Memory B cell (primary cell): Measurements from ENCODE around the gene PHYH.
"Not testable (repeated sequence)": the region's sequence is repeated elsewhere in the genome, so short reads cannot be mapped to it uniquely, and the experiment has no call there.

Experiments
- ATAC-seq: fragments of 150-1000 bp; cut with Tn5 transposase; 2 replicates; pipeline ENCODE4 v1.10.0; 2021; ENCODE audit warnings: low read depth, mild to moderate bottlenecking, moderate library complexity
- DNase-seq, 2 donors: peaks; one replicate each; pipeline ENCODE4 v3.0.0; 2022; ENCODE audit warnings: low spot score in 2 of 2
- H3K27ac Mint-ChIP-seq: one replicate; pipeline ENCODE4 v1.8.0; 2022; ENCODE audit warnings: mild to moderate bottlenecking, moderate library complexity, mixed read lengths
- H3K27me3 Mint-ChIP-seq: one replicate; pipeline ENCODE4 v1.8.0; 2022; ENCODE audit warnings: mixed read lengths
- H3K36me3 Mint-ChIP-seq: one replicate; pipeline ENCODE4 v1.8.0; 2022; ENCODE audit warnings: mild to moderate bottlenecking, mixed read lengths
- H3K4me1 Mint-ChIP-seq: one replicate; pipeline ENCODE4 v1.8.0; 2022; ENCODE audit warnings: mixed read lengths
- H3K4me3 Mint-ChIP-seq: one replicate; pipeline ENCODE4 v1.8.0; 2022; ENCODE audit warnings: mild to moderate bottlenecking, moderate library complexity, mixed read lengths
- H3K9me3 Mint-ChIP-seq: one replicate; pipeline ENCODE4 v1.8.0; 2022; ENCODE audit warnings: mixed read lengths

Gene PHYH

GRCh38 chr10:13238271-13239077 lies 61.4 kb downstream of the PHYH start:
- ATAC-seq (no peak), DNase-seq (no peak)
- no peaks in the 10 kb centered on the region for H3K9me3 Mint-ChIP-seq
- no peaks in the 10 kb centered on the region for H3K4me1 Mint-ChIP-seq
- no peaks in the 10 kb centered on the region for H3K36me3 Mint-ChIP-seq
- H3K27me3 Mint-ChIP-seq, result peaks cover 8% of the 10 kb centered on the region
- H3K27ac Mint-ChIP-seq, result no peak overlapping the region
- H3K4me3 Mint-ChIP-seq, result no peak overlapping the region

DNA sequence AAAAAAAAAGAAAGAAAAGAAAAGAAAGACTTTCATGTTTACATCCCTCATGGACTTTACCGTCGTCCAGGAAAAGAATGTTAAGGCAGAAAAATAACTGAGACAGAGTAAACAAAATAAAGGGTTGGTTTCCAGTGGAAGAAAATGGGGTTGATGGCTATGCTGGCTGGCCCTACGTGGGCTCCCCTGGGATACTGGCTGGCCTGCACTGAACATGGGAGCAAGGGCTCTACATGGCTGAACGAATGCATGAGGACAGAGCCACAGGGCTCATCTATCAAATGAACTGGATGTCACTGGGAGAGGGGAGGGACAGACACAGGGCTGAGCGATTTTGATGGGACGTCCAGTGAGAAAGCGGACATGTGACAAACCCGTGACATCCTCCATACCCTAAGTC lies 63.2 kb downstream of the PHYH start:
- no peak overlapping the region for H3K27ac Mint-ChIP-seq
- no peaks in the 10 kb centered on the region for H3K4me1 Mint-ChIP-seq
- peaks cover 10% of the 10 kb centered on the region for H3K27me3 Mint-ChIP-seq
- no peaks in the 10 kb centered on the region for H3K9me3 Mint-ChIP-seq
- no peak overlapping the region for H3K4me3 Mint-ChIP-seq
- H3K36me3 Mint-ChIP-seq, result no peaks in the 10 kb centered on the region
- no peak for ATAC-seq
- no peak for DNase-seq

- not testable (repeated sequence) for H3K27ac Mint-ChIP-seq, ATAC-seq, H3K36me3 Mint-ChIP-seq, DNase-seq, H3K4me1 Mint-ChIP-seq, H3K9me3 Mint-ChIP-seq, H3K4me3 Mint-ChIP-seq
- H3K27me3 Mint-ChIP-seq, result peaks cover 10% of the 10 kb centered on the region
Measured at GRCh38 chr10:13234736-13235135, 65.1 kb downstream of the PHYH start.

- ATAC-seq (no peak), DNase-seq (no peak)
- H3K4me3 Mint-ChIP-seq, result no peak within 1 kb of the TSS
- H3K27me3 Mint-ChIP-seq, result peaks cover 10% of the 10 kb centered on the region
- H3K36me3 Mint-ChIP-seq, result no peaks in the 10 kb centered on the region
- no peaks in the 10 kb centered on the region for H3K9me3 Mint-ChIP-seq
- H3K27ac Mint-ChIP-seq, result no peak within 1 kb of the TSS
- no peaks in the 10 kb centered on the region for H3K4me1 Mint-ChIP-seq
Measured at GRCh38 chr10:13234172-13234571, 65.7 kb downstream of the PHYH start, which contains the start of gene UCMA. TSS of gene UCMA (minus strand) at chr10:13234374. CDS start at chr10:13234258, 116 bp downstream.

DNA sequence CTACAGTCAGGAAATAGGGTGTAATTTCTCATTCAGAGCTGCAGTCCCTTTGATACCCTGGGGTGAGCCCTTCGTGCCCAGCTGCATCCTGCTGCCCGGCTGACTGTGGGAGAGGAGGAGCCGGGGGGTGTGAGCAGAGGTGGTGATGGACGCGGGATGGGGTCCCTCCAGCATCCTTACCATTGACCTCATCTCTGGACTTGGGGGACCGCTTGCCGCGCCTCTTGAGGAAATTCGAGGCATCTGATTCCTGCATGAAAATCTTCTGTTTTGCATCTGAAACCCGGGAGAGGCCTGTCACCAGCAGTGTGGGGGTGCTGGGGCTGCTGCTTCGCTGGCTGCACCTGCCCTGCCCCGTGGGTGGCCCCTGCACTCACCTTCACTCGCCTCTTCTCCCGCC lies 66.5 kb downstream of the PHYH start:
- no peak overlapping the region for H3K27ac Mint-ChIP-seq
- H3K4me1 Mint-ChIP-seq, result no peaks in the 10 kb centered on the region
- DNase-seq, result no peak
- no peak for ATAC-seq
- no peaks in the 10 kb centered on the region for H3K36me3 Mint-ChIP-seq
- H3K9me3 Mint-ChIP-seq, result no peaks in the 10 kb centered on the region
- H3K27me3 Mint-ChIP-seq, result peaks cover 10% of the 10 kb centered on the region
- no peak overlapping the region for H3K4me3 Mint-ChIP-seq

DNA sequence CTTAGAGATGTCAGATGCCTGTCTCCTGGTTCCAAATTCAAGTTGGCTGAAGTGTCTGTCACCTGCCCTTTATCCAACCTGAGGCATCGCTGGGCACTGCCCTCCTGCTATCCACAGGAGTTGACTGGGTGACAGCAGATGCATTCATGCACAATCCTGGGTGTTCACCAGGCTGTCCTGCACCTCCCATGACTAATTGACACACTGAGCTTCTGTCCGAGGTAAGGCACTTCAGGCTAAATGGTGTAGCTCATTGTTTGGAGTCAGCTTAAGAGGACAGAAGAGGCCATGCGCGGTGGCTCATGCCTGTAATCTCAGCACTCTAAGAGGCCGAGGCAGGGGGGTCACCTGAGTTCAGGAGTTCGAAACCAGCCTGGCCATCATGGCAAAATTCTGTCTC lies 68.1 kb downstream of the PHYH start:
- Mint-ChIP-seq H3K27ac (no peak overlapping the region), H3K27me3 (peaks cover 8% of the 10 kb centered on the region), H3K4me3 (no peak overlapping the region), H3K9me3 (no peaks in the 10 kb centered on the region), H3K4me1 (no peaks in the 10 kb centered on the region), H3K36me3 (no peaks in the 10 kb centered on the region)
- no peak for ATAC-seq
- DNase-seq, result no peak

DNA sequence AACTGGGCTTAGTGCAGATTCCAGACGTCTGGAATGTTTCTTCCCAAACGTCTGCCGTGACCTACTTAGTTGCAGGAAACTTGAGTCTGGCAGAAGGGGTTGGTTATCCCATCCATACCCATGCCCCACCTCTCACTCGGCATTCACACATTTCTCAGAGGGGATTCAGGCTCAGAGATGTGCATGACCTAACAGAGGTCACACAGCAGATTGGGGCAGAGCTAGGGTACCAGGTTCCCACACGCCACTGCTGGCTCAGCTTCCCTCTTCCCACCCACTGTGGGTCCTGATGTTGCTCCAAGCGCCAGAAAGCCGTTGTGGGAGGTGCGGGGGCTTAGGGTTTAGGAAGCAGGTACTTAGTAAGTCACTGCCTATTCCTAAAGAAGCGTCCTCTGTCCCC lies 68.7 kb downstream of the PHYH start:
- Mint-ChIP-seq H3K27me3 (peaks cover 6% of the 10 kb centered on the region), H3K4me3 (no peak overlapping the region), H3K36me3 (no peaks in the 10 kb centered on the region), H3K4me1 (no peaks in the 10 kb centered on the region), H3K9me3 (no peaks in the 10 kb centered on the region), H3K27ac (no peak overlapping the region)
- DNase-seq (no peak), ATAC-seq (no peak)
